Spleen (tissue), 11 donors: ENCODE results near the gene IRAK1. TPM values are rescaled to one million over a fixed set of nuclear protein-coding genes. Genes with fewer than 3 reads are reported as not detected.

Source experiments
- DNase-seq: peaks from one replicate; pipeline ENCODE4 v3.0.0-alpha.2; 2020
- H3K27ac ChIP-seq, 8 donors: fragments of 200-600 bp; sonication (generic) in 7 of 8; 1 replicate in 4 of 8; 2 replicates in 4 of 8; pipeline versions ENCODE4 v1.5.0 to v1.8.0; 2016 to 2021; ENCODE audit warnings: inconsistent platforms in 4 of 8, mild to moderate bottlenecking in 4 of 8, moderate library complexity in 1 of 8
- H3K27me3 ChIP-seq, 7 donors: fragments of 200-600 bp; sonication (generic) in 6 of 7; replicated peaks in 1 of 7; 1 replicate in 4 of 7; 2 replicates in 3 of 7; pipeline versions ENCODE4 v1.5.0 to v1.8.0; 2016 to 2021; ENCODE audit warnings: inconsistent platforms in 3 of 7, mild to moderate bottlenecking in 1 of 7
- H3K36me3 ChIP-seq, 6 donors: fragments of 200-600 bp; sonication (generic) in 5 of 6; 1 replicate in 4 of 6; 2 replicates in 2 of 6; pipeline versions ENCODE4 v1.5.0 to v1.8.0; 2016 to 2021; ENCODE audit warnings: inconsistent platforms in 2 of 6
- H3K4me1 ChIP-seq, 6 donors: fragments of 200-600 bp; sonication (generic) in 5 of 6; 1 replicate in 3 of 6; 2 replicates in 3 of 6; pipeline versions ENCODE4 v1.5.0 to v1.8.0; 2016 to 2021; ENCODE audit warnings: inconsistent platforms in 3 of 6
- H3K4me3 ChIP-seq, 8 donors: fragments of 200-600 bp; sonication (generic) in 7 of 8; 1 replicate in 4 of 8; 2 replicates in 4 of 8; pipeline versions ENCODE4 v1.5.0 to v1.8.0; 2016 to 2021; ENCODE audit warnings: inconsistent platforms in 4 of 8, mild to moderate bottlenecking in 4 of 8, moderate library complexity in 2 of 8
- H3K9me3 ChIP-seq, 8 donors: fragments of 200-600 bp; sonication (generic) in 7 of 8; 1 replicate in 4 of 8; 2 replicates in 4 of 8; pipeline versions ENCODE4 v1.5.0 to v1.8.0; 2016 to 2021; ENCODE audit warnings: inconsistent platforms in 4 of 8
- CTCF ChIP-seq, 11 experiments: fragments of 200-600 bp in 7 of 11; fragments of 450-650 bp in 4 of 11; sonication (generic) in 4 of 11; IDR thresholded peaks in 8 of 11; conservative IDR thresholded peaks in 3 of 11; 1 replicate in 7 of 11; 2 replicates in 4 of 11; pipeline versions ENCODE4 v1.4.0 to v1.8.0; 2016 to 2021; ENCODE audit warnings: antibody characterized with exemption in 11 of 11, inconsistent platforms in 4 of 11, mild to moderate bottlenecking in 1 of 11
- POLR2A ChIP-seq, 3 donors: fragments of 450-650 bp; IDR thresholded peaks; one replicate each; pipeline ENCODE4 v1.5.1; 2017; ENCODE audit warnings: antibody characterized with exemption in 3 of 3, mild to moderate bottlenecking in 1 of 3
- POLR2AphosphoS5 ChIP-seq, 3 donors: sonication (generic); formaldehyde crosslinking; IDR thresholded peaks; one replicate each; pipeline ENCODE4 v1.5.1; 2017; ENCODE audit warnings: antibody characterized with exemption in 3 of 3
- WGBS, 5 donors: extraction: QIAGEN DNeasy Blood & Tissue Kit in 3 of 5; methylation state at CpG; one replicate each; pipeline versions ENCODE4 v1.1.5 to v1.1.7; 2013 to 2018; 5-methylcytosine and 5-hydroxymethylcytosine counted together
- intact Hi-C: fragments of 100-400 bp; cut with DNase I; formaldehyde crosslinking; loops from one replicate; pipeline ENCODE4 v1.15.0; 2023; ENCODE audit warnings: low total_unique reads
- polyA plus RNA-seq, 3 donors: library from polyadenylated mRNA; stranded (reverse); fragments of 200-250 nt; gene quantifications; one replicate each; pipeline ENCODE4 v1.2.1, GENCODE V29; 2013
- total RNA-seq, 7 donors: library from RNA; depleted of rRNA in 3 of 7; stranded (reverse); fragments of >200 nt in 3 of 7; fragmentation: NEBNext Ultra II Directional in 4 of 7; extraction: Animal tissue kit (Norgen Biotek cat#: 25700) in 4 of 7; gene quantifications; one replicate each; pipeline versions ENCODE4 v1.1.0 to v1.2.1, GENCODE V29; 2016 to 2021
- donor health status: healthy with polysubstance abuse.
- donor health status: DM: no; HTN: no; CAD: no; lungs with moderate emphysema.
- donor health status: DM: no; HTN: no; CAD: no.
- donor health status: Bipolar disorder and iron deficiency.
- donor health status: healthy.
- donor health status: DM: no; HTN: no; CAD: no.
- donor health status: DM: yes; HTN: yes; CAD: no.

IRAK1 gene
- total and polyA plus RNA-seq, 10 donors: 46.4 to 118 (median 90.0) TPM

GRCh38 chrX:154037754-154038153 lies 18.1 kb upstream of the IRAK1 start:
- Histone ChIP-seq H3K9me3 (no peaks in the 10 kb centered on the region), H3K4me3 (no peak overlapping the region), H3K27me3 (peaks cover 0 to 5% (median 0%) of the 10 kb centered on the region in 7 donors), H3K36me3 (peaks cover 0 to 42% (median 1%) of the 10 kb centered on the region in 6 donors), H3K27ac (no peak overlapping the region), H3K4me1 (peaks cover 0 to 41% (median 22%) of the 10 kb centered on the region in 6 donors)
- DNase-seq: no peak
- TF ChIP-seq POLR2AphosphoS5 (IDR thresholded peaks at IDR 0.05): no peak
- TF ChIP-seq CTCF (IDR thresholded peaks at IDR 0.05 in 8 of 11, conservative IDR thresholded peaks at IDR 0.05 in 3 of 11): no peak
- TF ChIP-seq POLR2A (IDR thresholded peaks at IDR 0.05): no peak
- WGBS, 5 donors: 76 to 96% (median 87%) methylated on average over 5 of the region's 5 CpGs
- intact Hi-C loops: no loop called here

GRCh38 chrX:154036513-154036912 lies 16.8 kb upstream of the IRAK1 start:
- Histone ChIP-seq H3K36me3 (peaks cover 0 to 54% (median 10%) of the 10 kb centered on the region in 6 donors), H3K9me3 (no peaks in the 10 kb centered on the region), H3K27ac (no peak overlapping the region), H3K4me3 (no peak overlapping the region), H3K27me3 (peaks cover 0 to 8% (median 0%) of the 10 kb centered on the region in 7 donors), H3K4me1 (peaks cover 0 to 28% (median 12%) of the 10 kb centered on the region in 6 donors)
- intact Hi-C loops: no loop called here
- DNase-seq: no peak
- TF ChIP-seq POLR2AphosphoS5 (IDR thresholded peaks at IDR 0.05) (no peak), POLR2A (IDR thresholded peaks at IDR 0.05) (no peak), CTCF (IDR thresholded peaks at IDR 0.05 in 8 of 11, conservative IDR thresholded peaks at IDR 0.05 in 3 of 11) (no peak)
- WGBS, 5 donors: 54 to 82% (median 70%) methylated on average over 7 to 8 of the region's 8 CpGs

GRCh38 chrX:154033848-154034247 lies 14.1 kb upstream of the IRAK1 start:
- DNase-seq: no peak
- TF ChIP-seq CTCF (IDR thresholded peaks at IDR 0.05 in 8 of 11, conservative IDR thresholded peaks at IDR 0.05 in 3 of 11) (no peak), POLR2A (IDR thresholded peaks at IDR 0.05) (no peak), POLR2AphosphoS5 (IDR thresholded peaks at IDR 0.05) (no peak)
- no peak overlapping the region for H3K4me3 ChIP-seq
- H3K27ac ChIP-seq: no peak overlapping the region
- no peaks in the 10 kb centered on the region for H3K9me3 ChIP-seq
- peaks cover 0 to 11% (median 1%) of the 10 kb centered on the region in 6 donors for H3K4me1 ChIP-seq
- H3K36me3 ChIP-seq: peaks cover 0 to 71% (median 26%) of the 10 kb centered on the region in 6 donors
- intact Hi-C loops: no loop called here
- 81 to 90% (median 86%) methylated on average over 2 of the region's 2 CpGs for WGBS, 5 donors
- H3K27me3 ChIP-seq: peaks cover 0 to 4% (median 0%) of the 10 kb centered on the region in 7 donors

GRCh38 chrX:154032653-154033052 lies 13.0 kb upstream of the IRAK1 start:
- DNase-seq: no peak
- intact Hi-C loops: no loop called here
- no peak overlapping the region for H3K4me3 ChIP-seq
- 69 to 97% (median 81%) methylated on average over 4 to 9 of the region's 9 CpGs; no CpG with 5 or more reads in 1 of the 5 donors for WGBS, 5 donors
- H3K36me3 ChIP-seq: peaks cover 0 to 80% (median 26%) of the 10 kb centered on the region in 6 donors
- peaks cover 0 to 15% (median 4%) of the 10 kb centered on the region in 6 donors for H3K4me1 ChIP-seq
- no peaks in the 10 kb centered on the region for H3K9me3 ChIP-seq
- no peak for TF ChIP-seq CTCF (IDR thresholded peaks at IDR 0.05 in 8 of 11, conservative IDR thresholded peaks at IDR 0.05 in 3 of 11)
- no peak for TF ChIP-seq POLR2AphosphoS5 (IDR thresholded peaks at IDR 0.05)
- H3K27me3 ChIP-seq: peaks cover 0 to 4% (median 0%) of the 10 kb centered on the region in 7 donors
- no peak overlapping the region for H3K27ac ChIP-seq
